ENCODE measurements around the gene ZER1.
"Not testable (repeated sequence)": the region's sequence is repeated elsewhere in the genome, so short reads cannot be mapped to it uniquely, and the experiment has no call there.

ZER1 gene

GRCh38 chr9:128693738-128694137 lies 78.0 kb downstream of the ZER1 start:
- DNase-seq (ENCODE audit: low read depth in 2 of 2): not testable (repeated sequence)

GRCh38 chr9:128690684-128691034 lies 81.1 kb downstream of the ZER1 start:
- DNase-seq (ENCODE audit: low read depth in 2 of 2): no peak

GRCh38 chr9:128689820-128690683 lies 81.7 kb downstream of the ZER1 start:
- no peak for DNase-seq (ENCODE audit: low read depth in 2 of 2)

- peak in 1 of 2 experiments; percentile 29 for DNase-seq (ENCODE audit: low read depth in 2 of 2)
Measured at GRCh38 chr9:128689293-128689774, 82.4 kb downstream of the ZER1 start.

- DNase-seq (ENCODE audit: low read depth in 2 of 2): peak; percentile 83 to 92
Measured at GRCh38 chr9:128688501-128689292, 83.0 kb downstream of the ZER1 start, which contains the start of gene SET. Gene SET (plus strand): TSS chr9:128689222. CDS start chr9:128689583, 361 bp downstream.

GRCh38 chr9:128687453-128687852 lies 84.3 kb downstream of the ZER1 start:
- no peak for DNase-seq (ENCODE audit: low read depth in 2 of 2)

GRCh38 chr9:128685636-128686489 lies 85.9 kb downstream of the ZER1 start:
- DNase-seq (ENCODE audit: low read depth in 2 of 2): no peak

- DNase-seq (ENCODE audit: low read depth in 2 of 2): peak; percentile 48 to 79
Measured at GRCh38 chr9:128684325-128685199, 87.2 kb downstream of the ZER1 start.

- no peak for DNase-seq (ENCODE audit: low read depth in 2 of 2)
Measured at GRCh38 chr9:128684065-128684324, 87.7 kb downstream of the ZER1 start.

GRCh38 chr9:128683340-128684064 lies 88.2 kb downstream of the ZER1 start:
- DNase-seq (ENCODE audit: low read depth in 2 of 2): peak in 1 of 2 experiments; percentile 34
